Gastrocnemius medialis (tissue), 4 donors: ENCODE data around the gene PTGFRN.

ENCODE experiments used
- POLR2A ChIP-seq, 2 donors: fragments of 450-650 bp; IDR thresholded peaks; one replicate each; pipeline ENCODE4 v1.6.1; 2017; ENCODE audit warnings: antibody characterized with exemption in 2 of 2, mild to moderate bottlenecking in 2 of 2, moderate library complexity in 2 of 2
- TF ChIP-seq, protein P1 (sequence below), 5 experiments: fragments of 450-650 bp in 3 of 5; fragments of 200-600 bp in 2 of 5; sonication (generic) in 2 of 5; IDR thresholded peaks in 4 of 5; conservative IDR thresholded peaks in 1 of 5; 1 replicate in 4 of 5; 2 replicates in 1 of 5; pipeline ENCODE4 v1.5.1; 2016 to 2019; ENCODE audit warnings: antibody characterized with exemption in 5 of 5, mild to moderate bottlenecking in 3 of 5, moderate library complexity in 3 of 5

DNA sequence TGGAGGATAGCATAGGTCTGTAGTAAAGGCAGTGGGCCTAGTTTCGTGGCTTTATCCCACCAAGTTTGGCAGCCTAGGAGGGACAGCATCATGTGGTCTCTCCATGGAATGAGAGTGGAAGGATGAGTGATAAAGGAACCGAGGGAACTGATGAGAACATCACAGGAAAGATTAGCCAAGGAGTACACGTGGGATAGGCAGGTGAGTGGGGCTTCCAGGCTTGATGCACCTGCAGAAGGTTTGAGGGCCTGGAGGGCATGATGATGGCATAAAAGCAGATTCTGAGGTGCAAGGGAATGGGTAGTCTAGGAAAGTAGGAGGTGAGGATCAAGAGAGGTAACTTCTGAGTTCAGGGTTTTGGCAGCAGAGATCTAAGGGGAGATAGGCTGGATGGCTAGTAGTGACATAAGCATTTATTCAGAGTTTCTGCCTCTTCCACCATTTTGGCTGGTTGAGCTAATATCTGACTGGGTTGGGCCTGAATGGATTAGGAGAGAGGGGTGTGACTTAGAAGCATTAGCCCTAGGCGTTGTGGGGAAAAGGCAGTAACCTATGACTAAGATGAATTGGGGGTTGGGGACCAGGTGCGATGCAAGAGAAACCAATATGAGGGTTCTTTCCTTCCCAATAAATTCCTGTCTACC, 9.1 kb downstream of the PTGFRN start:
- TF ChIP-seq, protein P1, sequence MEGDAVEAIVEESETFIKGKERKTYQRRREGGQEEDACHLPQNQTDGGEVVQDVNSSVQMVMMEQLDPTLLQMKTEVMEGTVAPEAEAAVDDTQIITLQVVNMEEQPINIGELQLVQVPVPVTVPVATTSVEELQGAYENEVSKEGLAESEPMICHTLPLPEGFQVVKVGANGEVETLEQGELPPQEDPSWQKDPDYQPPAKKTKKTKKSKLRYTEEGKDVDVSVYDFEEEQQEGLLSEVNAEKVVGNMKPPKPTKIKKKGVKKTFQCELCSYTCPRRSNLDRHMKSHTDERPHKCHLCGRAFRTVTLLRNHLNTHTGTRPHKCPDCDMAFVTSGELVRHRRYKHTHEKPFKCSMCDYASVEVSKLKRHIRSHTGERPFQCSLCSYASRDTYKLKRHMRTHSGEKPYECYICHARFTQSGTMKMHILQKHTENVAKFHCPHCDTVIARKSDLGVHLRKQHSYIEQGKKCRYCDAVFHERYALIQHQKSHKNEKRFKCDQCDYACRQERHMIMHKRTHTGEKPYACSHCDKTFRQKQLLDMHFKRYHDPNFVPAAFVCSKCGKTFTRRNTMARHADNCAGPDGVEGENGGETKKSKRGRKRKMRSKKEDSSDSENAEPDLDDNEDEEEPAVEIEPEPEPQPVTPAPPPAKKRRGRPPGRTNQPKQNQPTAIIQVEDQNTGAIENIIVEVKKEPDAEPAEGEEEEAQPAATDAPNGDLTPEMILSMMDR (IDR thresholded peaks at IDR 0.05 in 4 of 5, conservative IDR thresholded peaks at IDR 0.05 in 1 of 5), result no peak
- TF ChIP-seq POLR2A (IDR thresholded peaks at IDR 0.05), result no peak
